GM21515 (cell line): ENCODE data around the gene FYTTD1.

Experiments
- ATAC-seq: cut with Tn5 transposase; IDR thresholded peaks from one replicate; pipeline ENCODE4 v1.9.1; 2021; ENCODE audit not compliant: unreplicated experiment

FYTTD1 gene

GRCh38 chr3:197833930-197834715, 84.4 kb downstream of the FYTTD1 start:
- no peak for ATAC-seq

GRCh38 chr3:197835509-197835908, 85.8 kb downstream of the FYTTD1 start:
- ATAC-seq = no peak

GRCh38 chr3:197836244-197836643, 86.6 kb downstream of the FYTTD1 start:
- ATAC-seq = no peak
